HG02571 (cell line): Measurements from ENCODE around the gene GDPD4.

Experiments
- ATAC-seq: cut with Tn5 transposase; IDR thresholded peaks from one replicate; pipeline ENCODE4 v1.9.1; 2021; ENCODE audit warnings: mild to moderate bottlenecking, moderate library complexity; ENCODE audit not compliant: unreplicated experiment

GDPD4 gene

GRCh38 chr11:77178150-77178549 is 123.3 kb downstream of the GDPD4 start:
- no peak for ATAC-seq

GRCh38 chr11:77176996-77177395 is 124.5 kb downstream of the GDPD4 start:
- no peak for ATAC-seq

GRCh38 chr11:77175869-77176539 is 125.5 kb downstream of the GDPD4 start:
- no peak for ATAC-seq

- no peak for ATAC-seq
These were observed 126.3 kb downstream of the GDPD4 start for GRCh38 chr11:77175021-77175842.

- no peak for ATAC-seq
These were observed 126.9 kb downstream of the GDPD4 start for GRCh38 chr11:77174559-77174958.

GRCh38 chr11:77173494-77173893 is 128.0 kb downstream of the GDPD4 start:
- ATAC-seq = no peak

- no peak for ATAC-seq
These were observed 128.9 kb downstream of the GDPD4 start for GRCh38 chr11:77172666-77172982.

GRCh38 chr11:77171885-77172665 is 129.4 kb downstream of the GDPD4 start:
- no peak for ATAC-seq

GRCh38 chr11:77171254-77171653 is 130.2 kb downstream of the GDPD4 start:
- ATAC-seq = no peak

GRCh38 chr11:77170107-77170506 is 131.4 kb downstream of the GDPD4 start:
- no peak for ATAC-seq

GRCh38 chr11:77167791-77168190 is 133.7 kb downstream of the GDPD4 start:
- no peak for ATAC-seq

- ATAC-seq = no peak
These were observed 134.3 kb downstream of the GDPD4 start for GRCh38 chr11:77167111-77167626.
